Chondrocyte (in vitro differentiated cells): ENCODE results near the gene XAB2. TPM values are rescaled to one million over a fixed set of nuclear protein-coding genes. Genes with fewer than 3 reads are reported as not detected.

Experiments used
- DNase-seq: peaks from one replicate; pipeline ENCODE4 v3.0.0; 2021; ENCODE audit warnings: mixed read lengths, low spot score
- H3K27ac Mint-ChIP-seq: one replicate; pipeline ENCODE4 v1.8.0; 2021; ENCODE audit warnings: mild to moderate bottlenecking, moderate library complexity, mixed read lengths; ENCODE audit not compliant: unreplicated experiment
- H3K27me3 Mint-ChIP-seq: 2 replicates; pipeline ENCODE4 v1.8.0; 2021; ENCODE audit warnings: low read depth, mixed read lengths
- H3K36me3 Mint-ChIP-seq: 2 replicates; pipeline ENCODE4 v1.8.0; 2021; ENCODE audit warnings: low read depth, mixed read lengths
- H3K4me1 Mint-ChIP-seq: 2 replicates; pipeline ENCODE4 v1.8.0; 2021; ENCODE audit warnings: low read depth, mild to moderate bottlenecking, mixed read lengths
- H3K4me3 Mint-ChIP-seq: one replicate; pipeline ENCODE4 v1.8.0; 2021; ENCODE audit warnings: mild to moderate bottlenecking, moderate library complexity, mixed read lengths; ENCODE audit not compliant: unreplicated experiment
- H3K9me3 Mint-ChIP-seq: 2 replicates; pipeline ENCODE4 v1.8.0; 2021; ENCODE audit warnings: low read depth, mixed read lengths
- CTCF ChIP-seq: fragments of 200-600 bp; sonication (generic); IDR thresholded peaks from 2 replicates; pipeline ENCODE4 v1.5.0; 2021; ENCODE audit warnings: antibody characterized with exemption, mild to moderate bottlenecking, moderate library complexity
- total RNA-seq: library from RNA; stranded (reverse); gene quantifications from 3 replicates; pipeline ENCODE4 v1.2.1, GENCODE V29; 2021

Gene XAB2
- total RNA-seq, 1 donor from 2014 or later: 27.4 TPM

- Mint-ChIP-seq H3K27me3 (peaks cover 26% of the 10 kb centered on the region), H3K27ac (no peak overlapping the region), H3K9me3 (no peaks in the 10 kb centered on the region), H3K4me1 (no peaks in the 10 kb centered on the region), H3K36me3 (peaks cover 1% of the 10 kb centered on the region), H3K4me3 (peak overlapping the region; percentile 57)
- no peak for TF ChIP-seq CTCF
- no peak for DNase-seq
Measured at GRCh38 chr19:7637374-7638256, 8.3 kb upstream of the XAB2 start.

GRCh38 chr19:7636691-7637373, 7.5 kb upstream of the XAB2 start, which contains the start of gene STXBP2:
Gene STXBP2 (plus strand): TSS chr19:7637110. CDS start chr19:7637150, 40 bp downstream.
- Mint-ChIP-seq H3K36me3 (peaks cover 1% of the 10 kb centered on the region), H3K27ac (no peak within 1 kb of the TSS), H3K9me3 (no peaks in the 10 kb centered on the region), H3K4me1 (no peaks in the 10 kb centered on the region), H3K4me3 (peak within 1 kb of the TSS; percentile 57), H3K27me3 (peaks cover 26% of the 10 kb centered on the region)
- DNase-seq: peak; percentile 88
- no peak for TF ChIP-seq CTCF

DNA sequence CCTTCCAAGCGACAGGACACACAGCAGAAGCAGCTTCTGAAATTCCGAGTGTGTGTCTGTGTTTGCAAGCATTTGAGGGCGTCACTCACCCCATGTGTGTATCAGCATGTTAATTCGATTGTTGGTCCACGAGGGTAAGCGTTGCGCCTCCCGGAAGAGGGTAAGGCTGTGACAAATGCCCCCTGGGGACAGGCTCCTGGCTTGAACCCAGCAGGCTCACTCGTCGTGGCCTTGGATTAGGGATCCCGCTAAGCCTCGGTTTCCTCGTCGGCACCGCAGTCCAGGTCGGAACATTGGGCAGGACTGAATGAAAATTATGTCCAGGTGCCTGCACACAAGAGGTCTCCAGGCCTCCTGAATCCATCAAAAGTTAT, 7.0 kb upstream of the XAB2 start:
- H3K4me3 Mint-ChIP-seq: peak overlapping the region; percentile 40
- no peak for TF ChIP-seq CTCF
- no peak for DNase-seq
- no peaks in the 10 kb centered on the region for H3K9me3 Mint-ChIP-seq
- H3K27ac Mint-ChIP-seq: no peak overlapping the region
- H3K4me1 Mint-ChIP-seq: no peaks in the 10 kb centered on the region
- peaks cover 26% of the 10 kb centered on the region for H3K27me3 Mint-ChIP-seq
- H3K36me3 Mint-ChIP-seq: peaks cover 1% of the 10 kb centered on the region

- peaks cover 4% of the 10 kb centered on the region for H3K4me1 Mint-ChIP-seq
- H3K9me3 Mint-ChIP-seq: no peaks in the 10 kb centered on the region
- H3K27me3 Mint-ChIP-seq: peaks cover 26% of the 10 kb centered on the region
- TF ChIP-seq CTCF: no peak
- no peak overlapping the region for H3K4me3 Mint-ChIP-seq
- H3K36me3 Mint-ChIP-seq: peaks cover 1% of the 10 kb centered on the region
- H3K27ac Mint-ChIP-seq: no peak overlapping the region
- DNase-seq: no peak
Measured at GRCh38 chr19:7635670-7636069, 6.3 kb upstream of the XAB2 start.

GRCh38 chr19:7633698-7634097, 4.4 kb upstream of the XAB2 start, which contains the start of gene PCP2:
Gene PCP2 (minus strand): TSS chr19:7633719. CDS start chr19:7633457, 262 bp downstream.
- DNase-seq: no peak
- peaks cover 26% of the 10 kb centered on the region for H3K27me3 Mint-ChIP-seq
- TF ChIP-seq CTCF: no peak
- no peaks in the 10 kb centered on the region for H3K9me3 Mint-ChIP-seq
- peaks cover 3% of the 10 kb centered on the region for H3K36me3 Mint-ChIP-seq
- peaks cover 23% of the 10 kb centered on the region for H3K4me1 Mint-ChIP-seq
- H3K4me3 Mint-ChIP-seq: no peak within 1 kb of the TSS
- no peak within 1 kb of the TSS for H3K27ac Mint-ChIP-seq
